ENCODE data around the gene PRPS2. TPM values are rescaled to one million over a fixed set of nuclear protein-coding genes. Genes with fewer than 3 reads are reported as not detected.

The PRPS2 gene
- total and polyA plus RNA-seq, 5 experiments from 2014 or later, result 23.3 to 32.3 (median 26.4) TPM

- DNase-seq (no peak), ATAC-seq (no peak)
- Mint-ChIP-seq H3K4me1 (peaks cover 0 to 28% (median under 1%) of the 10 kb centered on the region in 4 donors), H3K9me3 (peaks cover 0 to 8% (median 0%) of the 10 kb centered on the region in 9 donors), H3K27ac (peak overlapping the region in 1 of 10 donors; percentile 44), H3K27me3 (peaks cover 0 to 1% (median 0%) of the 10 kb centered on the region in 5 donors), H3K36me3 (peaks cover 0 to 6% (median 0%) of the 10 kb centered on the region in 3 donors), H3K4me3 (no peak overlapping the region)
- POLR2A ChIA-PET, result no interaction called here
Observed at GRCh38 chrX:12872741-12873140, 81.5 kb downstream of the PRPS2 start.

Other genes starting within 250 kb of the PRPS2 start
- gene TLR7, start 75.7 kb downstream of the PRPS2 start, total RNA-seq, result under 1 TPM; 0.38 to 0.52 TPM
- gene TLR7, start 75.7 kb downstream of the PRPS2 start, polyA plus RNA-seq, result not detected
- gene TLR8, start 115.2 kb downstream of the PRPS2 start, total RNA-seq, result under 1 TPM; 0.21 to 0.22 TPM
- not detected for gene TLR8, start 115.2 kb downstream of the PRPS2 start, polyA plus RNA-seq
- gene TMSB4X, start 183.7 kb downstream of the PRPS2 start, total RNA-seq, result 1,000 to 10,000 TPM; 4,350 to 4,478 TPM
- gene TMSB4X, start 183.7 kb downstream of the PRPS2 start, polyA plus RNA-seq, result over 10,000 TPM; 23,903 to 30,039 (median 28,786) TPM